ENCODE data around the gene UTP14A.

DNA sequence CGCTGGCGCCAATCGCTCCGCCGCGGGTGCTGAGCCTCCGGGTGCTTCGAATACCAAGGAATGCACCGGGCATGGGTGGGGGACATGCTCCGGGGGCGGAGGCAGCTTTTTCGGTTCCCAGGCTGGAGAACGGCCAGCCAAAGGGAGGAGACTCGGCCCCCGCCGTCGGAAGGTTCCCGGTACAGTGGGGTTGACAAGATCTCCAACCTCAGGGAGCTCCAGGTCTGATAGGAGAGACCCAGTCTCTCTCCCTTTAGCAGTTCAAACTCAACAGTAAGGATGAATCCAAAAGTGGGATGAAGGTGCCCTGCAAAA, 47.3 kb downstream of the UTP14A start:
- TF ChIP-seq, protein P1, sequence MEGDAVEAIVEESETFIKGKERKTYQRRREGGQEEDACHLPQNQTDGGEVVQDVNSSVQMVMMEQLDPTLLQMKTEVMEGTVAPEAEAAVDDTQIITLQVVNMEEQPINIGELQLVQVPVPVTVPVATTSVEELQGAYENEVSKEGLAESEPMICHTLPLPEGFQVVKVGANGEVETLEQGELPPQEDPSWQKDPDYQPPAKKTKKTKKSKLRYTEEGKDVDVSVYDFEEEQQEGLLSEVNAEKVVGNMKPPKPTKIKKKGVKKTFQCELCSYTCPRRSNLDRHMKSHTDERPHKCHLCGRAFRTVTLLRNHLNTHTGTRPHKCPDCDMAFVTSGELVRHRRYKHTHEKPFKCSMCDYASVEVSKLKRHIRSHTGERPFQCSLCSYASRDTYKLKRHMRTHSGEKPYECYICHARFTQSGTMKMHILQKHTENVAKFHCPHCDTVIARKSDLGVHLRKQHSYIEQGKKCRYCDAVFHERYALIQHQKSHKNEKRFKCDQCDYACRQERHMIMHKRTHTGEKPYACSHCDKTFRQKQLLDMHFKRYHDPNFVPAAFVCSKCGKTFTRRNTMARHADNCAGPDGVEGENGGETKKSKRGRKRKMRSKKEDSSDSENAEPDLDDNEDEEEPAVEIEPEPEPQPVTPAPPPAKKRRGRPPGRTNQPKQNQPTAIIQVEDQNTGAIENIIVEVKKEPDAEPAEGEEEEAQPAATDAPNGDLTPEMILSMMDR (IDR thresholded peaks at IDR 0.05; ENCODE audit: low read depth, low read length): no peak
- TF ChIP-seq EZH2phosphoT487 (IDR thresholded peaks at IDR 0.05; ENCODE audit: low read depth): no peak
